K562 (cell line): Measurements from ENCODE around the gene F12. TPM values are rescaled to one million over a fixed set of nuclear protein-coding genes. Genes with fewer than 3 reads are reported as not detected.

Experiments
- NCOA6 ChIP-seq: fragments of 450-650 bp; IDR thresholded peaks from 2 replicates; pipeline ENCODE4 v1.6.1; 2017; ENCODE audit warnings: mild to moderate bottlenecking
- NFYB ChIP-seq: IDR thresholded peaks from 2 replicates; pipeline ENCODE4 v1.6.1; 2011; ENCODE audit warnings: mild to moderate bottlenecking, moderate library complexity; ENCODE audit not compliant: insufficient read length; ENCODE audit errors: extremely low read depth
- TRIM24 ChIP-seq, 2 experiments: fragments of 450-650 bp; IDR thresholded peaks; 2 replicates each; pipeline ENCODE4 v1.6.1; 2016
- ZNF584 ChIP-seq: fragments of 200-800 bp; sonication (Bioruptor generic); IDR thresholded peaks from 2 replicates; pipeline ENCODE4 v1.6.1; 2016; ENCODE audit warnings: low read depth, mild to moderate bottlenecking, missing genetic modification characterization, missing compliant biosample characterization
- polyA plus RNA-seq, 8 experiments: library from polyadenylated mRNA; depleted of rRNA in 4 of 8; stranded (reverse) in 5 of 8; unstranded in 3 of 8; fragments of >200 nt; fragmentation: Nextera tagmentation in 2 of 8; fragmentation: Illumina TruSeq in 1 of 8; extraction: Ambion mirVana in 2 of 8; extraction: Trizol in 1 of 8; gene quantifications; 2 replicates each; pipeline versions ENCODE4 v1.2.1 to v1.2.3, GENCODE V29; 2011 to 2014; ENCODE audit warnings: inconsistent platforms in 1 of 8, missing spikeins in 1 of 8
- total RNA-seq, 7 experiments: library from RNA; depleted of rRNA in 6 of 7; stranded (reverse); fragments of >200 nt in 6 of 7; fragmentation: Illumina TruSeq in 2 of 7; extraction: Trizol in 2 of 7; gene quantifications; 2 replicates each; pipeline versions ENCODE4 v1.2.1 to v1.2.3, GENCODE V29; 2011 to 2021; ENCODE audit warnings: low replicate concordance in 1 of 7
- TF ChIP-seq, protein P1 (sequence below), 2 experiments: fragments of 450-650 bp in 1 of 2; sonication (generic) in 1 of 2; formaldehyde crosslinking in 1 of 2; IDR thresholded peaks in 1 of 2; conservative IDR thresholded peaks in 1 of 2; 2 replicates each; pipeline versions ENCODE4 v1.6.1 to v1.8.1; 2016 to 2023; ENCODE audit warnings: mild to moderate bottlenecking in 2 of 2, moderate library complexity in 2 of 2, inconsistent platforms in 1 of 2, missing genetic modification reagents in 1 of 2
- TF ChIP-seq, protein P2 (sequence below), 3 experiments: IDR thresholded peaks in 2 of 3; conservative IDR thresholded peaks in 1 of 3; 2 replicates each; pipeline ENCODE4 v1.5.1; 2011 to 2012; ENCODE audit warnings: low read length in 3 of 3, mild to moderate bottlenecking in 3 of 3, control low read depth in 2 of 3, improper control_type of control experiment in 1 of 3, inconsistent platforms in 1 of 3, low read depth in 1 of 3, mixed read lengths in 1 of 3, moderate library complexity in 1 of 3; ENCODE audit not compliant: insufficient read depth in 2 of 3
- TF ChIP-seq, protein P3 (sequence below): fragments of 250-450 bp; sonication (Bioruptor Pico); IDR thresholded peaks from 2 replicates; pipeline ENCODE4 v1.8.0; 2022; ENCODE audit warnings: inconsistent platforms
- TF ChIP-seq, protein P4 (sequence below), 2 experiments: IDR thresholded peaks; 2 replicates each; pipeline ENCODE4 v1.6.1; 2011; ENCODE audit warnings: borderline replicate concordance in 1 of 2, control low read depth in 1 of 2, low read depth in 1 of 2, low read length in 1 of 2, mild to moderate bottlenecking in 1 of 2, mixed read lengths in 1 of 2, moderate library complexity in 1 of 2; ENCODE audit not compliant: insufficient read depth in 1 of 2, insufficient read length in 1 of 2, poor library complexity in 1 of 2, severe bottlenecking in 1 of 2; ENCODE audit errors: extremely low read depth in 1 of 2
- TF ChIP-seq, protein P5 (sequence below): sonication (generic); formaldehyde crosslinking; IDR thresholded peaks from 2 replicates; pipeline ENCODE4 v1.8.0; 2022; ENCODE audit warnings: missing genetic modification reagents, mild to moderate bottlenecking, moderate library complexity, borderline replicate concordance

The F12 gene
- total and polyA plus RNA-seq, 9 of the 15 experiments (the other 6 are each of a cell fraction or from before 2014, with no cell fraction given), result 0.59 to 18.3 (median 3.6) TPM

DNA sequence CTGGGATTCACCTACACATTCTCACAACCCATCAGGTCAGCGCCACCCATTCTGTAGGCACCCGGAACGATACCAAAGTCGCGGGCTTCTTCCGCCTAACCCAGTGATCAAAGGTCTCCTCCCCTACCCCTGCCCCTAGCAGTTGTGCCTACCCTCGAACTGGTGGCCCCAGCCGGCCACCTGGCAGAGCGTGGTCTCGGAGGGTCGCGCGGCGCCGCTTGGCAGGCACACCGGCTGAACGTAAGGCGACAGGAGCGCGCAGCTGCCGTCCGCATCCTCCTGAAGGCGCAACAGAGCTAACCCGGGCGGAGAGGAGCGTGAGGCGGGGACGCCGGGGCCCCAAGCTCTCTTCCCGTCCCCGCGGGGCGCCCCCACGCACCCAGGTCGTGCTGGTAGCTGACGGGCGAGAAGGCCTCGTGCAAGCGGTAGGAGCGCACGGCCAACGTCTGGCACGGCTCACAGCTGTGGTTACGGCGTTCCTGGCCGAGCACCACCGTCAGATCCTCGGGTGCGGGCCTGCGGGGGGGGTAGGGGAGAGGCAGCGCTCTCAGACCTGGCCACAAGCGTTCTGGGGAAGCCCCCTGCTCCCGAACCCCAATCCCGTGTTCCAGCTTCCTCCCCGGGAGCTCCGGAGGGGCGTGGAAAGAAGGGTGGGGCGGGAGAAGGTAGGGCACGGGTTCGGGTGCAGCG is 6.1 kb downstream of the F12 start (continued):
- TF ChIP-seq, protein P1, sequence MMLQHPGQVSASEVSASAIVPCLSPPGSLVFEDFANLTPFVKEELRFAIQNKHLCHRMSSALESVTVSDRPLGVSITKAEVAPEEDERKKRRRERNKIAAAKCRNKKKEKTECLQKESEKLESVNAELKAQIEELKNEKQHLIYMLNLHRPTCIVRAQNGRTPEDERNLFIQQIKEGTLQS (IDR thresholded peaks at IDR 0.05), result peak; percentile 9; the same call in 1 of the 2 replicates
- TF ChIP-seq, protein P1 (CRISPR knock-in tag; conservative IDR thresholded peaks at IDR 0.05), result no peak
- TF ChIP-seq ZNF584 (CRISPR knock-in tag), result 0 out of 2 replicates have a peak, but pooled peaks have one; percentile 41
- TF ChIP-seq, protein P2, sequence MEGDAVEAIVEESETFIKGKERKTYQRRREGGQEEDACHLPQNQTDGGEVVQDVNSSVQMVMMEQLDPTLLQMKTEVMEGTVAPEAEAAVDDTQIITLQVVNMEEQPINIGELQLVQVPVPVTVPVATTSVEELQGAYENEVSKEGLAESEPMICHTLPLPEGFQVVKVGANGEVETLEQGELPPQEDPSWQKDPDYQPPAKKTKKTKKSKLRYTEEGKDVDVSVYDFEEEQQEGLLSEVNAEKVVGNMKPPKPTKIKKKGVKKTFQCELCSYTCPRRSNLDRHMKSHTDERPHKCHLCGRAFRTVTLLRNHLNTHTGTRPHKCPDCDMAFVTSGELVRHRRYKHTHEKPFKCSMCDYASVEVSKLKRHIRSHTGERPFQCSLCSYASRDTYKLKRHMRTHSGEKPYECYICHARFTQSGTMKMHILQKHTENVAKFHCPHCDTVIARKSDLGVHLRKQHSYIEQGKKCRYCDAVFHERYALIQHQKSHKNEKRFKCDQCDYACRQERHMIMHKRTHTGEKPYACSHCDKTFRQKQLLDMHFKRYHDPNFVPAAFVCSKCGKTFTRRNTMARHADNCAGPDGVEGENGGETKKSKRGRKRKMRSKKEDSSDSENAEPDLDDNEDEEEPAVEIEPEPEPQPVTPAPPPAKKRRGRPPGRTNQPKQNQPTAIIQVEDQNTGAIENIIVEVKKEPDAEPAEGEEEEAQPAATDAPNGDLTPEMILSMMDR (IDR thresholded peaks at IDR 0.05 in 2 of 3, conservative IDR thresholded peaks at IDR 0.05 in 1 of 3; ENCODE audit: insufficient read depth in 2 of 3, low read depth in 1 of 3, low read length in 3 of 3), result peak in 1 of 3 experiments; percentile 30; a peak in 1 of 6 replicates
- TF ChIP-seq, protein P3, sequence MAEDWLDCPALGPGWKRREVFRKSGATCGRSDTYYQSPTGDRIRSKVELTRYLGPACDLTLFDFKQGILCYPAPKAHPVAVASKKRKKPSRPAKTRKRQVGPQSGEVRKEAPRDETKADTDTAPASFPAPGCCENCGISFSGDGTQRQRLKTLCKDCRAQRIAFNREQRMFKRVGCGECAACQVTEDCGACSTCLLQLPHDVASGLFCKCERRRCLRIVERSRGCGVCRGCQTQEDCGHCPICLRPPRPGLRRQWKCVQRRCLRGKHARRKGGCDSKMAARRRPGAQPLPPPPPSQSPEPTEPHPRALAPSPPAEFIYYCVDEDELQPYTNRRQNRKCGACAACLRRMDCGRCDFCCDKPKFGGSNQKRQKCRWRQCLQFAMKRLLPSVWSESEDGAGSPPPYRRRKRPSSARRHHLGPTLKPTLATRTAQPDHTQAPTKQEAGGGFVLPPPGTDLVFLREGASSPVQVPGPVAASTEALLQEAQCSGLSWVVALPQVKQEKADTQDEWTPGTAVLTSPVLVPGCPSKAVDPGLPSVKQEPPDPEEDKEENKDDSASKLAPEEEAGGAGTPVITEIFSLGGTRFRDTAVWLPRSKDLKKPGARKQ (CRISPR knock-in tag), result 0 out of 2 replicates have a peak, but pooled peaks have one; percentile 69
- TF ChIP-seq NFYB, result no peak
- TF ChIP-seq TRIM24 (IDR thresholded peaks at IDR 0.05), result no peak
- TF ChIP-seq, protein P4, sequence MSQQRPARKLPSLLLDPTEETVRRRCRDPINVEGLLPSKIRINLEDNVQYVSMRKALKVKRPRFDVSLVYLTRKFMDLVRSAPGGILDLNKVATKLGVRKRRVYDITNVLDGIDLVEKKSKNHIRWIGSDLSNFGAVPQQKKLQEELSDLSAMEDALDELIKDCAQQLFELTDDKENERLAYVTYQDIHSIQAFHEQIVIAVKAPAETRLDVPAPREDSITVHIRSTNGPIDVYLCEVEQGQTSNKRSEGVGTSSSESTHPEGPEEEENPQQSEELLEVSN (IDR thresholded peaks at IDR 0.05; ENCODE audit: borderline replicate concordance in 1 of 2, extremely low read depth in 1 of 2, insufficient read depth in 1 of 2, insufficient read length in 1 of 2, low read depth in 1 of 2, low read length in 1 of 2, poor library complexity in 1 of 2, severe bottlenecking in 1 of 2), result peak in 1 of 2 experiments; percentile 21
- TF ChIP-seq NCOA6, result no peak
- TF ChIP-seq, protein P5, sequence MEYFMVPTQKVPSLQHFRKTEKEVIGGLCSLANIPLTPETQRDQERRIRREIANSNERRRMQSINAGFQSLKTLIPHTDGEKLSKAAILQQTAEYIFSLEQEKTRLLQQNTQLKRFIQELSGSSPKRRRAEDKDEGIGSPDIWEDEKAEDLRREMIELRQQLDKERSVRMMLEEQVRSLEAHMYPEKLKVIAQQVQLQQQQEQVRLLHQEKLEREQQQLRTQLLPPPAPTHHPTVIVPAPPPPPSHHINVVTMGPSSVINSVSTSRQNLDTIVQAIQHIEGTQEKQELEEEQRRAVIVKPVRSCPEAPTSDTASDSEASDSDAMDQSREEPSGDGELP (CRISPR knock-in tag), result peak; percentile 8; the same call in 1 of the 2 replicates
